Esophagus muscularis mucosa (tissue), 3 donors: ENCODE data around the gene DMRTB1.

ENCODE experiments used
- CTCF ChIP-seq, 3 experiments: fragments of 200-600 bp in 2 of 3; fragments of 450-650 bp in 1 of 3; sonication (generic) in 2 of 3; IDR thresholded peaks; one replicate each; pipeline ENCODE4 v1.5.1; 2017 to 2019; ENCODE audit warnings: antibody characterized with exemption in 3 of 3, mild to moderate bottlenecking in 2 of 3, moderate library complexity in 1 of 3
- EP300 ChIP-seq: sonication (generic); formaldehyde crosslinking; IDR thresholded peaks from one replicate; pipeline ENCODE4 v1.6.1; 2017; ENCODE audit warnings: antibody characterized with exemption

GRCh38 chr1:53413175-53414001 is 45.8 kb upstream of the DMRTB1 start:
- TF ChIP-seq CTCF (IDR thresholded peaks at IDR 0.05) (no peak), EP300 (no peak)
